Immature natural killer cell (primary cell): ENCODE data around the gene ADCY3. TPM values are rescaled to one million over a fixed set of nuclear protein-coding genes. Genes with fewer than 3 reads are reported as not detected.

Experiments
- DNase-seq, 3 donors: peaks; one replicate each; pipeline ENCODE4 v3.0.0; 2022; ENCODE audit warnings: mixed read lengths in 1 of 3
- H3K27ac Mint-ChIP-seq, 6 donors: one replicate each; pipeline ENCODE4 v1.8.0; 2020; ENCODE audit warnings: mixed read lengths in 6 of 6, mild to moderate bottlenecking in 5 of 6, inconsistent platforms in 4 of 6, moderate library complexity in 3 of 6
- H3K27me3 Mint-ChIP-seq, 3 donors: one replicate each; pipeline ENCODE4 v1.8.0; 2020 to 2021; ENCODE audit warnings: low read depth in 3 of 3, mild to moderate bottlenecking in 3 of 3, mixed read lengths in 3 of 3, moderate library complexity in 3 of 3, inconsistent platforms in 1 of 3
- H3K36me3 Mint-ChIP-seq, 3 donors: one replicate each; pipeline ENCODE4 v1.8.0; 2020; ENCODE audit warnings: mixed read lengths in 3 of 3, inconsistent platforms in 2 of 3, mild to moderate bottlenecking in 2 of 3
- H3K4me1 Mint-ChIP-seq, 2 donors: one replicate each; pipeline ENCODE4 v1.8.0; 2020; ENCODE audit warnings: inconsistent platforms in 2 of 2, mild to moderate bottlenecking in 2 of 2, mixed read lengths in 2 of 2, moderate library complexity in 1 of 2
- H3K4me3 Mint-ChIP-seq, 5 donors: one replicate each; pipeline ENCODE4 v1.8.0; 2020; ENCODE audit warnings: mild to moderate bottlenecking in 5 of 5, mixed read lengths in 5 of 5, inconsistent platforms in 3 of 5, moderate library complexity in 3 of 5
- H3K9me3 Mint-ChIP-seq, 6 donors: one replicate each; pipeline ENCODE4 v1.8.0; 2020; ENCODE audit warnings: mild to moderate bottlenecking in 6 of 6, mixed read lengths in 6 of 6, inconsistent platforms in 4 of 6, moderate library complexity in 3 of 6
- polyA plus RNA-seq, 3 donors: library from polyadenylated mRNA; unstranded; fragments of 300-500 nt; fragmentation: Illumina TruSeq; gene quantifications; one replicate each; pipeline ENCODE4 v1.2.3, GENCODE V29; 2021

The ADCY3 gene
- polyA plus RNA-seq, 3 donors from 2014 or later, result 0.86 to 2.1 TPM; not detected in 1

- H3K27ac Mint-ChIP-seq, result no peak overlapping the region
- no peak overlapping the region for H3K4me3 Mint-ChIP-seq
- H3K9me3 Mint-ChIP-seq, result no peaks in the 10 kb centered on the region
- peaks cover 0 to 2% (median 0%) of the 10 kb centered on the region in 3 donors for H3K27me3 Mint-ChIP-seq
- no peak for DNase-seq
- no peaks in the 10 kb centered on the region for H3K4me1 Mint-ChIP-seq
- H3K36me3 Mint-ChIP-seq, result peaks cover 0 to under 1% (median 0%) of the 10 kb centered on the region in 3 donors
Observed at GRCh38 chr2:24939353-24939752, 19.3 kb upstream of the ADCY3 start.

- H3K4me3 Mint-ChIP-seq, result no peak overlapping the region
Observed at GRCh38 chr2:24937236-24937635, 17.2 kb upstream of the ADCY3 start.

GRCh38 chr2:24935145-24935544, 15.1 kb upstream of the ADCY3 start:
- Mint-ChIP-seq H3K27ac (no peak overlapping the region), H3K4me3 (no peak overlapping the region), H3K9me3 (no peaks in the 10 kb centered on the region), H3K4me1 (peaks cover 6 to 8% of the 10 kb centered on the region in 2 donors), H3K36me3 (no peaks in the 10 kb centered on the region), H3K27me3 (peaks cover 0 to 2% (median 0%) of the 10 kb centered on the region in 3 donors)
- DNase-seq, result no peak

More at GRCh38 chr2:24937236-24937635, 17.2 kb upstream of the ADCY3 start:
- Mint-ChIP-seq H3K27ac (no peak overlapping the region), H3K4me1 (no peaks in the 10 kb centered on the region), H3K9me3 (no peaks in the 10 kb centered on the region), H3K36me3 (no peaks in the 10 kb centered on the region), H3K27me3 (peaks cover 0 to 2% (median 0%) of the 10 kb centered on the region in 3 donors)
- no peak for DNase-seq

GRCh38 chr2:24932715-24933114, 12.7 kb upstream of the ADCY3 start:
- no peaks in the 10 kb centered on the region for H3K36me3 Mint-ChIP-seq
- H3K4me3 Mint-ChIP-seq, result no peak overlapping the region
- peaks cover 0 to 3% (median 2%) of the 10 kb centered on the region in 3 donors for H3K27me3 Mint-ChIP-seq
- H3K9me3 Mint-ChIP-seq, result no peaks in the 10 kb centered on the region
- no peak for DNase-seq
- H3K4me1 Mint-ChIP-seq, result peaks cover 6 to 8% of the 10 kb centered on the region in 2 donors
- no peak overlapping the region for H3K27ac Mint-ChIP-seq

GRCh38 chr2:24930768-24931167, 10.7 kb upstream of the ADCY3 start:
- Mint-ChIP-seq H3K4me1 (peaks cover 7 to 8% of the 10 kb centered on the region in 2 donors), H3K4me3 (peak overlapping the region in 1 of 5 donors; percentile 15), H3K27me3 (peaks cover 0 to 3% (median 2%) of the 10 kb centered on the region in 3 donors), H3K36me3 (no peaks in the 10 kb centered on the region), H3K9me3 (no peaks in the 10 kb centered on the region), H3K27ac (peak overlapping the region in 2 of 6 donors; percentile 12 to 40)
- no peak for DNase-seq

GRCh38 chr2:24929230-24929629, 9.2 kb upstream of the ADCY3 start:
- H3K4me1 Mint-ChIP-seq, result peaks cover 7 to 8% of the 10 kb centered on the region in 2 donors
- no peak overlapping the region for H3K4me3 Mint-ChIP-seq
- no peaks in the 10 kb centered on the region for H3K36me3 Mint-ChIP-seq
- H3K27me3 Mint-ChIP-seq, result peaks cover 0 to 3% (median 2%) of the 10 kb centered on the region in 3 donors
- no peaks in the 10 kb centered on the region for H3K9me3 Mint-ChIP-seq
- no peak for DNase-seq
- H3K27ac Mint-ChIP-seq, result no peak overlapping the region

GRCh38 chr2:24928036-24928435, 8.0 kb upstream of the ADCY3 start:
- no peak for DNase-seq
- peak overlapping the region in 1 of 5 donors; percentile 12 for H3K4me3 Mint-ChIP-seq
- H3K4me1 Mint-ChIP-seq, result peaks cover 7 to 8% of the 10 kb centered on the region in 2 donors
- H3K9me3 Mint-ChIP-seq, result no peaks in the 10 kb centered on the region
- peaks cover 2 to 6% (median 2%) of the 10 kb centered on the region in 3 donors for H3K27me3 Mint-ChIP-seq
- no peaks in the 10 kb centered on the region for H3K36me3 Mint-ChIP-seq
- H3K27ac Mint-ChIP-seq, result no peak overlapping the region

- Mint-ChIP-seq H3K27ac (peak overlapping the region in 3 of 6 donors; percentile 4 to 37 (median 19)), H3K4me3 (peak overlapping the region in 1 of 5 donors; percentile 66), H3K9me3 (no peaks in the 10 kb centered on the region), H3K27me3 (peaks cover 2 to 6% (median 2%) of the 10 kb centered on the region in 3 donors), H3K36me3 (no peaks in the 10 kb centered on the region), H3K4me1 (peaks cover 7 to 8% of the 10 kb centered on the region in 2 donors)
- peak in 1 of 3 donors; percentile 24 for DNase-seq
Observed at GRCh38 chr2:24926602-24927252, 6.7 kb upstream of the ADCY3 start.

GRCh38 chr2:24926220-24926601, 6.2 kb upstream of the ADCY3 start:
- Mint-ChIP-seq H3K36me3 (no peaks in the 10 kb centered on the region), H3K4me3 (peak overlapping the region in 1 of 5 donors; percentile 66), H3K9me3 (no peaks in the 10 kb centered on the region), H3K4me1 (peaks cover 7 to 8% of the 10 kb centered on the region in 2 donors), H3K27ac (no peak overlapping the region), H3K27me3 (peaks cover 2 to 6% (median 2%) of the 10 kb centered on the region in 3 donors)
- DNase-seq, result no peak

GRCh38 chr2:24925815-24926214, 5.8 kb upstream of the ADCY3 start:
- DNase-seq, result no peak
- Mint-ChIP-seq H3K27ac (no peak overlapping the region), H3K9me3 (no peaks in the 10 kb centered on the region), H3K4me3 (no peak overlapping the region), H3K36me3 (no peaks in the 10 kb centered on the region), H3K27me3 (peaks cover 0 to 7% (median 2%) of the 10 kb centered on the region in 3 donors), H3K4me1 (peaks cover 7 to 8% of the 10 kb centered on the region in 2 donors)

GRCh38 chr2:24924732-24925131, 4.7 kb upstream of the ADCY3 start:
- Mint-ChIP-seq H3K4me3 (no peak overlapping the region), H3K36me3 (no peaks in the 10 kb centered on the region), H3K27ac (no peak overlapping the region), H3K4me1 (peaks cover 6 to 8% of the 10 kb centered on the region in 2 donors), H3K9me3 (no peaks in the 10 kb centered on the region), H3K27me3 (peaks cover 0 to 8% (median 2%) of the 10 kb centered on the region in 3 donors)
- no peak for DNase-seq

- Mint-ChIP-seq H3K27me3 (peaks cover under 1 to 7% (median 3%) of the 10 kb centered on the region in 3 donors), H3K9me3 (no peaks in the 10 kb centered on the region), H3K27ac (no peak overlapping the region), H3K4me3 (no peak overlapping the region), H3K36me3 (no peaks in the 10 kb centered on the region), H3K4me1 (peaks cover 8 to 11% of the 10 kb centered on the region in 2 donors)
- DNase-seq, result no peak
Observed at GRCh38 chr2:24924266-24924665, 4.2 kb upstream of the ADCY3 start.

GRCh38 chr2:24923106-24923505, 3.1 kb upstream of the ADCY3 start:
- no peaks in the 10 kb centered on the region for H3K36me3 Mint-ChIP-seq
- no peak overlapping the region for H3K4me3 Mint-ChIP-seq
- peaks cover 17 to 18% of the 10 kb centered on the region in 2 donors for H3K4me1 Mint-ChIP-seq
- peaks cover 6 to 12% (median 6%) of the 10 kb centered on the region in 3 donors for H3K27me3 Mint-ChIP-seq
- no peak overlapping the region for H3K27ac Mint-ChIP-seq
- no peak for DNase-seq
- H3K9me3 Mint-ChIP-seq, result no peaks in the 10 kb centered on the region

GRCh38 chr2:24922556-24922955, 2.5 kb upstream of the ADCY3 start:
- peak overlapping the region in 1 of 5 donors; percentile 28 for H3K4me3 Mint-ChIP-seq
- no peaks in the 10 kb centered on the region for H3K9me3 Mint-ChIP-seq
- H3K36me3 Mint-ChIP-seq, result no peaks in the 10 kb centered on the region
- H3K27me3 Mint-ChIP-seq, result peaks cover 6 to 12% (median 6%) of the 10 kb centered on the region in 3 donors
- no peak overlapping the region for H3K27ac Mint-ChIP-seq
- peaks cover 21 to 23% of the 10 kb centered on the region in 2 donors for H3K4me1 Mint-ChIP-seq
- no peak for DNase-seq
